NB4 (cell line): ENCODE measurements around the gene CYP2A6.

ENCODE experiments used
- POLR2A ChIP-seq: IDR thresholded peaks from 2 replicates; pipeline ENCODE4 v1.6.1; 2011; ENCODE audit warnings: mild to moderate bottlenecking; ENCODE audit not compliant: insufficient read length; ENCODE audit errors: extremely low read depth
- TF ChIP-seq, protein P1 (sequence below): IDR thresholded peaks from one replicate; pipeline ENCODE4 v1.5.1; 2012; ENCODE audit warnings: low read depth, low read length
- TF ChIP-seq, protein P2 (sequence below): IDR thresholded peaks from 2 replicates; pipeline ENCODE4 v1.6.1; 2011; ENCODE audit warnings: low read depth, low read length

DNA sequence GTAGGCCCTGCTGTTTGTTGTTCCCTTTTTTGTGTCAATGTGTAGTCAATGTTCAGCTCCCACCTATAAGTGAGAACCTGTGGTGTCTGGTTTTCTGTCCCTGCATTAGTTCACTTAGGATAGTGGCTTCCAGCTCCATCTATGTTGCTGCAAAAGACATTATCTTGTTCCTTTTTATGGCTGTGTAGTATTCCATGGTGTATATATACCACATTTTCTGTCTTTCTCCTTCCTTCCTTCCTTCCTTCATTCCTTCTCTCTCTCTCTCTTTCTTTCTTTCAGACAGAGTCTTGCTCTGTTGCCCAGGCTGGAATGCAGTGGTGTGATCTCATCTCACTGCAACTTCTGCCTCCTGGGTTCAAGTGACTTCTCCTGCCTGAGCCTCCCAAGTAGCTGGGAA is 21.0 kb downstream of the CYP2A6 start:
- TF ChIP-seq, protein P1, sequence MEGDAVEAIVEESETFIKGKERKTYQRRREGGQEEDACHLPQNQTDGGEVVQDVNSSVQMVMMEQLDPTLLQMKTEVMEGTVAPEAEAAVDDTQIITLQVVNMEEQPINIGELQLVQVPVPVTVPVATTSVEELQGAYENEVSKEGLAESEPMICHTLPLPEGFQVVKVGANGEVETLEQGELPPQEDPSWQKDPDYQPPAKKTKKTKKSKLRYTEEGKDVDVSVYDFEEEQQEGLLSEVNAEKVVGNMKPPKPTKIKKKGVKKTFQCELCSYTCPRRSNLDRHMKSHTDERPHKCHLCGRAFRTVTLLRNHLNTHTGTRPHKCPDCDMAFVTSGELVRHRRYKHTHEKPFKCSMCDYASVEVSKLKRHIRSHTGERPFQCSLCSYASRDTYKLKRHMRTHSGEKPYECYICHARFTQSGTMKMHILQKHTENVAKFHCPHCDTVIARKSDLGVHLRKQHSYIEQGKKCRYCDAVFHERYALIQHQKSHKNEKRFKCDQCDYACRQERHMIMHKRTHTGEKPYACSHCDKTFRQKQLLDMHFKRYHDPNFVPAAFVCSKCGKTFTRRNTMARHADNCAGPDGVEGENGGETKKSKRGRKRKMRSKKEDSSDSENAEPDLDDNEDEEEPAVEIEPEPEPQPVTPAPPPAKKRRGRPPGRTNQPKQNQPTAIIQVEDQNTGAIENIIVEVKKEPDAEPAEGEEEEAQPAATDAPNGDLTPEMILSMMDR = no peak
- no peak for TF ChIP-seq POLR2A
- TF ChIP-seq, protein P2, sequence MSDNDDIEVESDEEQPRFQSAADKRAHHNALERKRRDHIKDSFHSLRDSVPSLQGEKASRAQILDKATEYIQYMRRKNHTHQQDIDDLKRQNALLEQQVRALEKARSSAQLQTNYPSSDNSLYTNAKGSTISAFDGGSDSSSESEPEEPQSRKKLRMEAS = no peak
